GM19328 (cell line): ENCODE measurements around the gene PRDM16.
"Not testable (repeated sequence)": the region's sequence is repeated elsewhere in the genome, so short reads cannot be mapped to it uniquely, and the experiment has no call there.

ENCODE experiments used
- ATAC-seq: cut with Tn5 transposase; IDR thresholded peaks from one replicate; pipeline ENCODE4 v1.9.1; 2021; ENCODE audit warnings: mild to moderate bottlenecking, moderate library complexity; ENCODE audit not compliant: unreplicated experiment

Gene PRDM16

GRCh38 chr1:3237570-3237969, 168.6 kb downstream of the PRDM16 start:
- ATAC-seq: no peak

DNA sequence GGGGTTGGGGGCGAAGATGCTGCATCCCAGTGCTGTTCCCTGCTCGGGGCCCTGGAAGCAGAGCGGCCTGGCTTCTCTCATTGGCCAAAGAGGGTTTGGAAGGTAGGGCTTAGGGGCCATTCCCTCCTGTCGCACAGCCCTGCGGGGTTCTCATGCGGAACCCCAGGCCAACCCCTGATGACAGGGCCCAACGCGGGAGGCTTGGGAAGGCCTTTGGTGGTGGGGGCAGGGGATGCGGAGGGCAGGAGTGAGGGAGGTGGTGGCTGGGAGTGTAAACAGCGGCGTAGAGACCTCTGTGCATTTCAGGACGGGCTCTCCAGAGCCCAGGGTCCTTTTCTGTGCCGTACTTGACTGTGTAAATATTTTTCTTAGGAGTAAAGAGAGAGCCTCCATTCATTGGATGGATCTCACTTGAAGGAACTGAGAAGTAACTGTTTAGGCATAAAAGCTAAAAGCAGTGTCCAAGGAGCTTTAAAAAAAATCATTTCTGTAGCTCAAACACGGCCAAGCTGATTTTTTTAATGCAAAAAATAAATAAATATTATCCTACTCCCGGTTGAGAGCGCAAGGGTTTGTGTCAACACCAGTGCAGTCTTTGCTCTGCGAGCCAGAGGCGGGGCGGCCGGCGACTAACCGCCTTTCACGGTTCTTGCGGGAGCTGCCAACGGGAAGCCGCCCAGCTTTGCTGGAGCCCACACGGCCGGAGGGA, 169.1 kb downstream of the PRDM16 start:
- ATAC-seq: no peak

- no peak for ATAC-seq
Measured at GRCh38 chr1:3238703-3239278, 169.8 kb downstream of the PRDM16 start.

DNA sequence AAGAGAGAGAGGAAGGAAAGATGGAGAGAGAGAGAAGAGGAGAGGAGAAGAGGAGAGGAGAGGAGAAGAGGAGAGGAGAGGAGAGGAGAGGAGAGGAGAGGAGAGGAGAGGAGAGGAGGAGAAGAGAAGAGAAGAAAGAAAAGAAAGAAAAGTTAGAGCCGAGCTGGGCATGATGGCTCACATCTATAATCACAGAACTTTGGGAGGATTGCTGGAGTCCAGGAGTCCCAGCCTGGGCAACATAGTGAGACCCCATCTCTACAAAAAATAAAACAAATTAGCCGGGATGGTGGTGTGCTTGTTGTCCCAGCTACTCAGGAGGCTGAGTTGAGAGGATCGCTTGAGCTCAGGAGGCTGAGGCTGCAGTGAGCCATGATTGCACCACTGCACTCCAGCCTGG, 171.0 kb downstream of the PRDM16 start:
- not testable (repeated sequence) for ATAC-seq

DNA sequence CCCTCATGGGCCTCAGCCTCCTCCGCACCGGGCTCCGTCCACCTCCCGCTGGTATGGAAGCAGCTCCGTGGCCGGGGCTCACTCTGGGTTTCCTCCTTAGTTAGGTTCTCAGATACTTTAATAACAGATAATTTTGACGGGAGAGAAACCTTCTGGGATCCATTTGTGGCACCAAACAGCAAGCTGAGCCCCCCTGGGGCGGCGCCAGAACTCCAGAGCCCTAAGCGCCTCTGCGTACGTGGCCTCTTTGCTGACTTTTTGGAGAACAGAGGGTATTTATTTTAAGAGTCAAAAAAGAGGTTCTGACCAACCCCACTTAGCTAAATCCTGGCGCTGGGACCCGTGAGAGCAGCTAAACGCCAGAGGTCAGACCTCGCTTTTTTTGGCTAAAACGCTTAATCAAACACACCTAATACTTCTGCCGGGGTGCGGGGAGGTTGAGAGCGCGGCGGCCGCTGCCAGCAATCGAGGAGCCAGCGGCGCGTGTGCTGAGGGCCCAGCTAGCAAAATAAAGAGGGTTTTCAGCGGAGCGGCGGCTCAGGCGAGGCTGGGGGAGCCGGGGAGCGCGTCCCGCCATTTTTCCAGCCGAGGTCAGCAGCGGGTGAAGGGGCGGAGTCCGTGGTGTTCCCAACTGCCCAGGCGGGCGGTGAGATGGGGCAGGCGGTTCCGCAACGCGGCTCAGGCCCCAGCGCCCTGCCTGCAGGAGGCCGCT, 171.7 kb downstream of the PRDM16 start:
- ATAC-seq: no peak

DNA sequence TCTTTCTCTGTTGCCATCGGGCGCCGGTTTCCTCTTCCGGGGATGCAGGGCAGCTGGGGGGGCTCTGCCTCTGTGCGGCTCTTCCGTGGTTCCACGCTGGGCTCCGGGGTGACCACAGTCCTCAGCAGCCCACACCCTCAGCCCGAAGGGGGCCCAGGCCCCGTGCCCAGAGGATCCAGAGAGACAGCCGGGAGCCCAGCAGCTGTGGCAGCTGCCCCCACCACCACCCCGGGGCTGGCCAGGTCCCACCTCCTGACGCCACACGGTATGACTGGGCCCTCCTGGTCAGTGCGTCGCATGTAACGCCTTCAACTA, 172.2 kb downstream of the PRDM16 start:
- ATAC-seq: no peak

- no peak for ATAC-seq
Measured at GRCh38 chr1:3241673-3242407, 172.8 kb downstream of the PRDM16 start.

GRCh38 chr1:3242408-3243260, 173.6 kb downstream of the PRDM16 start:
- ATAC-seq: no peak

DNA sequence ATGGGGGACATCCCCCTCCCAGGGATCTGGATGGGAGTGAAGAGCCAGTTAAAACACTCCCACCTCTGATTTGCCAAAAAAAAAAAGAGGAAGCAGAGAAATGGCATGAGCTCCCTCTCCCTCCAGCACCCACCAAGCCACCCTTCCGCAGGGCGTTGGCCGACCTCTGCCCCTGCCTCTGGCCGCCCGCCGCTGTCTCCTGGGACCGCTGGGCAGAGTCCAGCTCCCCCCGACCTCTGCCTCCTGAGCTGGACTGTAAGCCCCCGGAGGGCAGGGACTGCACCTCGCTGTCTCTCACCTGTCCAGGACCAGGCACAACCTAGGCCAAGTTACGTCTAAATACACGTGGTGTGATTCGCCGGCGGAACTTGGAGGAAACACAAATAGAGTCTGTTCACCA, 174.3 kb downstream of the PRDM16 start:
- ATAC-seq: no peak

GRCh38 chr1:3244025-3244926, 175.3 kb downstream of the PRDM16 start:
- no peak for ATAC-seq

- no peak for ATAC-seq
Measured at GRCh38 chr1:3244927-3245315, 175.9 kb downstream of the PRDM16 start.

DNA sequence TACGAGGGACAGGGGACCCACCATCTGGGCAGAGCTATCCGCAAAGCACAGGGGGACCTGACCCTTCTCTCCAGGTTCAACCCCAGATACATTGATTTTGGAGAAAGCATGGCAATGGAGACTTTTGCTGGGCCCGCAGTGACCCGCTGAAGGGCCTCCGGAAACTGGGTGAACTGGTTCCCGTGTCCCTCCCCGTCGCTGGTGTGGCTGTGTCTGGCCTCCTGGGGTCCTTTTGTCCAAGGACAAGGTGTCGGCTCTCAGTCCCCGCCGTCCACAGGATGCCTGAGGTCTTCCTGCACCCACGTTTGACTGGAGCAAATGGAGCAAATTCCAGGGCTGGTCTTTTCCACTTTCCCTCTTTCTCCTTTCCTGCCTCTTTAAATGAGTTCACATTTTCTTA, 176.3 kb downstream of the PRDM16 start:
- ATAC-seq: no peak

DNA sequence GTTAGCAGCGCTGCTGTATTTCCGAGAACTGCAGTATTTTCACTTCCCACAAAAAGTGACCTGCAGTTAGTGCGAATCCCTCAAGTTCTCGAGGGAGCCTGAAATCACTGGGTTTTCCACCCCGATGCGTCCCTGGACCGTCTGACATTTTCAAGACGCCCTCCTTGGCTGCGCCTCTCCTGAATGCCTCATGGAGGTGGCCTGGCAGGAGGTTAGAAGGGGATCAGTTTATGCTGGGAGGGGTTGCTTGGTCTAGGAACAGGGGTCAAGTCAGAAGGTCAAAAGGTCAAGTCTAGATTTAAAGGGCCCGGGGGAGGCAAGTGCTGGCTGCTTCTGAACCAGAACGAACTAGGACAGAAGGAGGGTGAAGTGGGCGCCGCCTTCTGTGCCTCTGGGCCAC, 176.8 kb downstream of the PRDM16 start:
- no peak for ATAC-seq

GRCh38 chr1:3246251-3246650, 177.2 kb downstream of the PRDM16 start:
- no peak for ATAC-seq

DNA sequence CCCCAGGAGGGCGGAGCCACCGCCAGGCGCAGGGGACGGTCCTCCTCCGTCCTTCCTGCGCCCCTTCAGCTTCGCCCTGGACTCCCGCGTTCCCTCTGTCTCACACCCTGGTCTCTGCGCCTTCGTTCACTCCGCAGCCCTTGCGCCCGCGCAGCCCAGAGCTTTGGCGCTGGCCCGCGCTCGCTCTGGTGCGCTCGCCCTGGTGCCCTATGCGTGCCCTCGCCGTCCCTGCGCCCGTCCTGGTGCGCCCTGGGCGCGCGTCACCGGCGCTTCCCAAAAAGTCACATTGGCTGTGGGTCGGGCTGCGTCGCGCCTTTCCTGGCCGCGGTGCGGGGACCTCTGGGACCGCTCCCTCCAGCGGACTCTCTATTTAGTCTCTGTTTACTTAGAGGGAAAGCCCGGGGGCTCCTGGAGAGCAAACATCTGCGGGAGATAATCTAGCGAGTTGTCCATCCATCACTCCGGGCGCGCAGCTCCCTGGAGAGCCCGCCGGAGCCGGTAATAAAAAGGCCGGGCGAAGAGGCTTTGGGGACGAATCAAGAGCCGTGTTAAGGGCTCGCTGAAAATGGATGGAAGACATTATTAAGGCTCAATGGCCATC, 178.6 kb downstream of the PRDM16 start:
- no peak for ATAC-seq

DNA sequence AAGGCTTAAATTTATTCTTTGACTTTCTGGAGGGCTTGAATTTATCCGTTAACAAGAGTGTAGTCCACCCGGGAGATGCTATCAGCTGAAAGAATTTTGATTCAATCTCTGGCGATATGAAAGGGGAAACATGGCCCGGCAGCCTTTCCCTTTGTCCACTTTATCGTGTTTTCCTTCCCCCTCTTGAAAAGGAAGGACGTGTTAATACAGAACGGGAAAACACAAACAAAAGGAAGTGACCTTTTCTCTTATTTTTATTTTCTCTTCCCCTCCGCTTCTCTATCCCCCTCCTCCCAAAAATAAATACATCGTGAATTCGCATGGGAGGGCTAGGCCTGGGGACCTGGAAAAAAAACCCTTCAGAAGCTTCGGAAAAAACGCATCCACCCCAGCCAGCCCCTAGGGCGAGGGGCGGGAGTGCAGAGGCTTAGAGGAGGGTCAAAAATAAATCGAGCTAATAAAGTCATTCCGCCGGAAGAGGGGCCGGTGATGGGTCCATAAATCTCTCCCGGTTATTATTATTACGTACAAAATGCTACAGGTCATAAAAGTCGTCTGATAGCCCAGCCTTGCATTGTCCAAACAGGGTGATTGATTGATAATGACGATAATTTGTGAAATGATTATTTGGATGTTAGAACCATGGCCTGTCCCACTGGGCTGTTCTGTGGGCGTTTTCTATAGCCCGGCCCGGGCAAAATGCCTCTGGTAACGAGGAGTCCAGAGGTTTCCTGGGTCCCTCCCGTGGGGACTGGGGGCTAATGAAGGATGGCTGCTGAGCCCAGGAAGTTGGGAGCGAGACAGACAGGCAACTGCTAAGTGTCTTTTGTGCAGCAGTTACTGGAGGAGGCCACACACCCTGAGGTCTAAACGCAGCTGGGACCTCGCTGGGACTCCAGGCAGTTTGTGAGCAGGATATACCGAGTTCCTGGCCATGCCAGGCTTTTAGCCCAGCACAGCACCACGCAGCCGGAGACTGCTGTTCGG, 179.4 kb downstream of the PRDM16 start:
- no peak for ATAC-seq

DNA sequence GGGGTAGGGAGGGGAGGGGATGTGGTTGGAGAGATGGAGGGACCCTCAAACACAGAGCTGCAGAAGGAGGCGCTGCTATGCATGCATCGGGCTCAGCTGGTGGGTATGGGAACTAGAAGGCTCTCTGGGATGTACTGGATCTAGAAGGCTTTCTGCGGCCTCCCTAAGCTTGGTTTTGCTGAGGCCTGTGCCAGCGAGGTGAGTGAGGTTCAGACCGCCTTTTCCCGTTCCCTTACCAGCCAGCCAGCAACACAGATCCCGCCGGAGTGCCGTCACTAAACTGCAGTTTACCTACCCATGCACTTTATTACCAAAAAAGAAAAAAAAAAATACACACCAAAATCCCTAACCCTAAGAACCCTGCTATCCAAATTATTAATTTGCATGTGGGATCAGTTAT, 180.2 kb downstream of the PRDM16 start:
- ATAC-seq: no peak
